ENCODE data around the gene CCDC88B. TPM values are rescaled to one million over a fixed set of nuclear protein-coding genes. Genes with fewer than 3 reads are reported as not detected.

The CCDC88B gene
- total and polyA plus RNA-seq, 10 of the 15 experiments (the other 5 are each of a cell fraction or from before 2014, with no cell fraction given), result 0.24 to 66.0 (median 19.2) TPM

- peaks cover 36% of the 10 kb centered on the region for H3K4me1 ChIP-seq (ENCODE audit: control insufficient read depth, insufficient read depth, low read length)
- SMC1A ChIA-PET (ENCODE audit: uncharacterized antibody, unreplicated experiment), result interaction anchor here (1.1 to 2.3 kb wide), 7 partner anchors 16 to 293 kb away, joined by 3 to 13 read pairs (median 4); partner anchors contain the start of genes PRDX5 and TRMT112
- H3K9me3 ChIP-seq (replicated peaks; ENCODE audit: control insufficient read depth, insufficient read depth, low read length), result no peaks in the 10 kb centered on the region; the same call in 2 of the 3 replicates
- H3K27ac ChIP-seq (ENCODE audit: control insufficient read depth, insufficient read depth), result peak overlapping the region; percentile 65; the same call in 1 of the 2 replicates
- peaks cover 21% of the 10 kb centered on the region for H3K79me2 ChIP-seq (ENCODE audit: control insufficient read depth, insufficient read depth, low read length)
- peak overlapping the region; percentile 85 for H2AFZ ChIP-seq (ENCODE audit: control insufficient read depth, low read depth, low read length)
- no TSS peak for BruUV-seq (replicated peaks)
- peaks cover 3 to 8% of the 10 kb centered on the region in 2 experiments; a peak in 2 of 4 replicates for H3K36me3 ChIP-seq (ENCODE audit: control insufficient read depth in 2 of 2, insufficient read depth in 2 of 2, low read length in 1 of 2)
- intact Hi-C loops (cut with micrococcal nuclease; ENCODE audit: unreplicated experiment) (loop anchor here (5.0 kb wide), 2 partner anchors 43 to 87 kb away; partner anchors contain the start of genes PRDX5 and TRMT112), in situ Hi-C loops (cut with MboI) (no loop called here)
- FAIRE-seq (no peak), DNase-seq (ENCODE audit: low read depth, low spot score) (no peak), ATAC-seq (peak; percentile 70)
- CTCF ChIA-PET, result interaction anchor here (1.0 to 3.4 kb wide), 15 partner anchors 19 to 329 kb away, joined by 3 to 31 read pairs (median 4); partner anchors contain the start of genes CCDC88B, PRDX5 and TRMT112
- H3K27me3 ChIP-seq (replicated peaks in 1 of 2; ENCODE audit: control insufficient read depth in 2 of 2, insufficient read depth in 2 of 2, low read length in 1 of 2), result no peaks in the 10 kb centered on the region
- RAD21 ChIA-PET (ENCODE audit: unreplicated experiment), result interaction anchor here (0.6 to 9.7 kb wide), 8 partner anchors 14 to 1685 kb away, joined by 3 to 176 read pairs (median 4); partner anchors contain the start of genes PRDX5 and TRMT112
- H3K4me2 ChIP-seq (ENCODE audit: control insufficient read depth, insufficient read depth), result peak overlapping the region; percentile 96
- peak overlapping the region; percentile 82 for H3K9ac ChIP-seq (ENCODE audit: control insufficient read depth, insufficient read depth, low read length)
- no peaks in the 10 kb centered on the region for H4K20me1 ChIP-seq (ENCODE audit: control insufficient read depth, insufficient read depth)
- WGBS (ENCODE audit: insufficient coverage, insufficient replicate concordance, low lambda C conversion rate, missing lambda C conversion rate), result 26% methylated on average over 36 of the region's 38 CpGs
- peak overlapping the region; percentile 69 for H3K4me3 ChIP-seq
- POLR2A ChIA-PET, result interaction anchor here (0.6 to 2.5 kb wide), 8 partner anchors 11 to 885 kb away, joined by 3 to 14 read pairs (median 3); partner anchors contain the start of genes PRDX5, STIP1 and TRMT112
- TF ChIP-seq HDGF (IDR thresholded peaks at IDR 0.05) (no peak), WRNIP1 (IDR thresholded peaks at IDR 0.05; ENCODE audit: borderline replicate concordance, low read depth, low read length) (no peak), NFYB (IDR thresholded peaks at IDR 0.05; ENCODE audit: insufficient read depth, low read depth, low read length) (no peak), SMAD5 (IDR thresholded peaks at IDR 0.05; ENCODE audit: low read depth) (no peak), NRF1 (conservative IDR thresholded peaks at IDR 0.05; ENCODE audit: low read depth, low read length) (peak; percentile 24; the same call in 1 of the 2 replicates), CBX3 (IDR thresholded peaks at IDR 0.05; ENCODE audit: borderline replicate concordance, low read depth) (no peak), SMAD1 (IDR thresholded peaks at IDR 0.05; ENCODE audit: low read depth, partially characterized antibody) (no peak), ZNF622 (IDR thresholded peaks at IDR 0.05) (no peak), CEBPB (IDR thresholded peaks at IDR 0.05; ENCODE audit: borderline replicate concordance in 1 of 2, low read depth in 2 of 2, low read length in 2 of 2) (no peak), POLR2A (IDR thresholded peaks at IDR 0.05; ENCODE audit: low read depth, low read length) (0 out of 2 replicates have a peak, but pooled peaks have one; percentile 47), RAD21 (IDR thresholded peaks at IDR 0.05; ENCODE audit: insufficient read depth, low read depth, low read length) (peak; percentile 40), MTA2 (IDR thresholded peaks at IDR 0.05; ENCODE audit: low read depth) (0 out of 2 replicates have a peak, but pooled peaks have one; percentile 13), IKZF1 (conservative IDR thresholded peaks at IDR 0.05) (peak; percentile 44; the same call in 1 of the 2 replicates), ZNF384 (IDR thresholded peaks at IDR 0.05; ENCODE audit: borderline replicate concordance, low read depth, low read length) (no peak), CHD1 (IDR thresholded peaks at IDR 0.05; ENCODE audit: low read depth, low read length) (no peak), LARP7 (IDR thresholded peaks at IDR 0.05) (0 out of 2 replicates have a peak, but pooled peaks have one; percentile 26), RUNX3 (IDR thresholded peaks at IDR 0.05; ENCODE audit: low read length) (no peak), TARDBP (IDR thresholded peaks at IDR 0.05; ENCODE audit: borderline replicate concordance) (no peak), NFXL1 (IDR thresholded peaks at IDR 0.05; ENCODE audit: borderline replicate concordance) (no peak), HDAC2 (IDR thresholded peaks at IDR 0.05) (peak; percentile 31; the same call in 1 of the 2 replicates), SIX5 (IDR thresholded peaks at IDR 0.05; ENCODE audit: low read depth, low read length, severe bottlenecking) (no peak), CBFB (IDR thresholded peaks at IDR 0.05; ENCODE audit: low read depth) (no peak), NFYA (IDR thresholded peaks at IDR 0.05; ENCODE audit: borderline replicate concordance, low read depth, low read length) (no peak)
- TF ChIP-seq, protein P1, sequence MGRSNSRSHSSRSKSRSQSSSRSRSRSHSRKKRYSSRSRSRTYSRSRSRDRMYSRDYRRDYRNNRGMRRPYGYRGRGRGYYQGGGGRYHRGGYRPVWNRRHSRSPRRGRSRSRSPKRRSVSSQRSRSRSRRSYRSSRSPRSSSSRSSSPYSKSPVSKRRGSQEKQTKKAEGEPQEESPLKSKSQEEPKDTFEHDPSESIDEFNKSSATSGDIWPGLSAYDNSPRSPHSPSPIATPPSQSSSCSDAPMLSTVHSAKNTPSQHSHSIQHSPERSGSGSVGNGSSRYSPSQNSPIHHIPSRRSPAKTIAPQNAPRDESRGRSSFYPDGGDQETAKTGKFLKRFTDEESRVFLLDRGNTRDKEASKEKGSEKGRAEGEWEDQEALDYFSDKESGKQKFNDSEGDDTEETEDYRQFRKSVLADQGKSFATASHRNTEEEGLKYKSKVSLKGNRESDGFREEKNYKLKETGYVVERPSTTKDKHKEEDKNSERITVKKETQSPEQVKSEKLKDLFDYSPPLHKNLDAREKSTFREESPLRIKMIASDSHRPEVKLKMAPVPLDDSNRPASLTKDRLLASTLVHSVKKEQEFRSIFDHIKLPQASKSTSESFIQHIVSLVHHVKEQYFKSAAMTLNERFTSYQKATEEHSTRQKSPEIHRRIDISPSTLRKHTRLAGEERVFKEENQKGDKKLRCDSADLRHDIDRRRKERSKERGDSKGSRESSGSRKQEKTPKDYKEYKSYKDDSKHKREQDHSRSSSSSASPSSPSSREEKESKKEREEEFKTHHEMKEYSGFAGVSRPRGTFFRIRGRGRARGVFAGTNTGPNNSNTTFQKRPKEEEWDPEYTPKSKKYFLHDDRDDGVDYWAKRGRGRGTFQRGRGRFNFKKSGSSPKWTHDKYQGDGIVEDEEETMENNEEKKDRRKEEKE (IDR thresholded peaks at IDR 0.05), result no peak
Measured at GRCh38 chr11:64359712-64360445, 19.9 kb downstream of the CCDC88B start.
